Activated gamma-delta T cell treated with anti-CD3 and anti-CD28 coated beads, Interleukin-2, amount 50 U/mL, for 16 hours (primary cell): ENCODE data around the gene ZNF628.

ENCODE experiments used
- DNase-seq: peaks from one replicate; pipeline ENCODE4 v3.0.0-alpha.2; 2020; ENCODE audit warnings: low read depth

The ZNF628 gene

DNA sequence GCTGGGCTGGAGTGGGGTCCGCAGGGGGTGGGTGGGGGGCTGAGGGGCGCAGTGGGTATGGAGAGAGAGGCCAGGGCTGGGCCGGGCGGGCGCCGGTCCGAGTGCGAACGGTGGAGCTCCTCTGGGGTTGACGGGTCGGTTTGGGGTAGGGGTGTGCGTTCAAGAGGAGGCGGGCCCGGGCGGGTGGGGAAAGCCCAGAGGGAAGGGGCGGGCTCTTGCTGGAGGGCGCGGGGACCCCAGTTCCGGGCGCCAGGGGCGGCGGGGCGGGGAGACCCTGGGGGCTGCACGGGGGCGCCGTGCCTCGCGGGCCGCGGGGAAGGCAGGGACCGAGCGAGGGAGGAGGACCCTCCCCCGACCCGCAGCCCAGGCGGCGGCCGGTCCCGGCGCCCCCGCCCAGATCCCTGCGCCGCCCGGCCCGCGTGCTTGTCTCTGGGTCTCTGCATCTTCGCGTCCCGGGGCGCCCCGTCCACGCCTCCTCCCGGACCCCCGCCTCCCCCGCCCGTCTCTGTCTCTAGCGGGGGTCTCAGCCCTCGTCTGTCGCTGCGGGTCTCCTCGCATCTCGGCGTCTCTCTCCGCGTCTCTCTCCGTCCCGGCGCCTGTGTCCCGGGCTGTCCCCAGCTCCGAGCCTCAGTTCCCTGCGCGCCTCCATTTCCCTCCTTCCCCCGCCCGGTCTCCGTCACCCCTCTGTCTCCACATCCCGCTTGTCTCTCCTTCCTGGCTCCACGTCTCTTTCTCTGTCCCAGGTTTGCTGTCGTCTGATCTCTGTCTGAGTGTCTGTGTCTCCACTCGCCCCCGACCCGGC lies 25.1 kb upstream of the ZNF628 start:
- no peak for DNase-seq

DNA sequence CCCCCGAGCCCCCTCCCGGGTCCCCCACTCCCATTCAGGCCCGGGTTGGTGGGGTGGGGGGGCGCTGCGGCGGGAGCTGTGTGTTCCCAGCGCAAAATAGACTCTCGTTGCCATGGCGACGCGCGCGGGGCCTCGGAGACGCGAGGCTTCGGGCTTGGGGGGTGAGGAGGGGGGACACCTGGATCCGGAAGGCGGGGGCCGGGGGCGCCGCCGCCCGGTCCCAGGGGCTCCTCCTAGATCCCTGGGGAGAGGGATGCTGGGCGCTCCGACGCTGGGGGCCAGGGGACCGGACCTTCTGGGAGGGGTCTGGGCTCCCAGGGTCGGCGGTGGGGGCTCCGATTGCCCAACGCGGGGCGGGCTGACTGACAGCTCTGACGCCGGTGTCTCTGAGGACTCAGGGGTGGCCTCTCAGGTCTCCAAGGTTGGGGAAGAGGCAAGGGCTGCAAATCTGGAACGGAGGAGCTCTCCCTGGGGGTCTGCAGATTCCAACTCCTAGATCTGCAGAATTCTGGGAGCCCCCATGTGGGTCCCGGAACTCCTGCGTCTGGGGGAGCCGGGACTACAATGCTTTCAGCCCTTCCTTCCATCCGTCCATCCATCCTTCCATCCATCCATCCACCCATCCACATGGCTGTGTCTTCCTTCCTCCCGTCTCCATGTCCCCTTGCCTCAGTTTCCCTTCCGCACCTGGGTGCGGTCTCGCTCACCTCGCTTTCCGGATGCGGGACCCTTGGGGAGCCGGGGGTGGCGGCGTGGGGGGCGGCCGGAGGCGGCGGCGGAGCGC lies 24.3 kb upstream of the ZNF628 start:
- no peak for DNase-seq

- no peak for DNase-seq
Observed at GRCh38 chr19:55452749-55453346, 23.6 kb upstream of the ZNF628 start.

- no peak for DNase-seq
Observed at GRCh38 chr19:55453511-55454260, 22.7 kb upstream of the ZNF628 start.

DNA sequence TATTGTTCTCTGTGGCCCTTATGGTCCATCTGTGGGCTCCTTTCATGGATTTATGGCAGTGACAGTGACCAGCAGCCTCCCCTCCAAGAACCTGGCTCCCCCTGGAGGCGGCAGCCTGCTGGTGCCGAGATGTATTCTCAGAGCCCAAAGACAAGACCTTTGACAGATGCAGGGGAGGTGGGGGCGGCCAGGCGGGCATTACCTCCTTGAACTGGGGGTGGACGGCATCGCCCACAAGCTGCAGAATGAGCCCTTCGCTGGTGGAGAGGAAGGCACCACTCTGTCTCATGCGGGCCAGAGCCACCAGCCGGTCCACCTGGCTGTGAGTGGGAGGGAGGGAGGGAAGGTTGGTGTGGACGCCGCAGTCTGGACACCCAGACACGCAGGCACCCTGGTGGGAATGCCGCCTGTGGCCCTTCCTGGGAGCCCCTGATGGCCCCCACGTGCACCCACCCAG lies 21.6 kb upstream of the ZNF628 start:
- DNase-seq, result peak; percentile 29

- DNase-seq, result no peak
Observed at GRCh38 chr19:55455576-55456235, 20.7 kb upstream of the ZNF628 start.

DNA sequence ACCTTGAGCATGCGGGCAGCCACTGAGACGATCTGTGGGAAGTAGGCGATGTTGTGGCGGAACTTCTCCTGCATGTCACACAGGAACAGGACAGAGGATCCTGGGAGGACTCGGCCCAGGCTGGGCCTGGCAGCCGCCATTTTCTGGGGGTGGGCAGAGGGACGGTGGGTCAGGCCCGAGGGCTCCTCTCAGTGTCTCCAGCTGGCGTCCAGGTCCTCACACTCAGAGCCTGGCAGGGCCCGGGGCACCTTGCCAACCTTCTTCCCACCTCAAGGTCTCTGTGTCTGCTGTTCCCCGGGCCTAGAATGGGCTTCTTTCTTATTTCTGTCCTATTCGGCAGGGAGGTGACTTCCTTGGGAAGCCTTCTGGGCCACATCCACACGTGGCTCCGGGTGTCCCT lies 20.1 kb upstream of the ZNF628 start:
- no peak for DNase-seq

GRCh38 chr19:55457683-55458457 lies 18.5 kb upstream of the ZNF628 start:
- no peak for DNase-seq

DNA sequence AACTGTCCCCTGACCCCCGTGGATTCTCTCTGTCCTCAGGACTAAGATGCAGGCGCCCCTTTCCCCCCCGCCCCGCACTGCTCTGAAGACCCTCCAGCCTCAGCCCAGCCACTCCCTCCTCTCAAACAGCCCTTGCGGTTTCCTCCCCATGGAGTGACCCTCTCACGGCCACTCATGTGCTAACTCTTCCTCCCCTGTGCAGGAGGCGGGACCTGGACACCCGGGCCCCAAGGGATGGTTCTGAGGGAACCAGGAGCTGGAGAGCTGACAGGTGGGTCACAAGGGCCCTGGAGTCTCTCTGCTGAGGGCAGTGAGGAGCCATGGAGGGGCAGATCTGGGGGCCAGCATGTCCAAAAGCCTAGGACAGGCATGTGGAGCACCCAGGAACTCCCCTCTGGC lies 16.9 kb upstream of the ZNF628 start:
- DNase-seq, result no peak

- no peak for DNase-seq
Observed at GRCh38 chr19:55459950-55460657, 16.3 kb upstream of the ZNF628 start.

- no peak for DNase-seq
Observed at GRCh38 chr19:55460670-55461258, 15.7 kb upstream of the ZNF628 start.

DNA sequence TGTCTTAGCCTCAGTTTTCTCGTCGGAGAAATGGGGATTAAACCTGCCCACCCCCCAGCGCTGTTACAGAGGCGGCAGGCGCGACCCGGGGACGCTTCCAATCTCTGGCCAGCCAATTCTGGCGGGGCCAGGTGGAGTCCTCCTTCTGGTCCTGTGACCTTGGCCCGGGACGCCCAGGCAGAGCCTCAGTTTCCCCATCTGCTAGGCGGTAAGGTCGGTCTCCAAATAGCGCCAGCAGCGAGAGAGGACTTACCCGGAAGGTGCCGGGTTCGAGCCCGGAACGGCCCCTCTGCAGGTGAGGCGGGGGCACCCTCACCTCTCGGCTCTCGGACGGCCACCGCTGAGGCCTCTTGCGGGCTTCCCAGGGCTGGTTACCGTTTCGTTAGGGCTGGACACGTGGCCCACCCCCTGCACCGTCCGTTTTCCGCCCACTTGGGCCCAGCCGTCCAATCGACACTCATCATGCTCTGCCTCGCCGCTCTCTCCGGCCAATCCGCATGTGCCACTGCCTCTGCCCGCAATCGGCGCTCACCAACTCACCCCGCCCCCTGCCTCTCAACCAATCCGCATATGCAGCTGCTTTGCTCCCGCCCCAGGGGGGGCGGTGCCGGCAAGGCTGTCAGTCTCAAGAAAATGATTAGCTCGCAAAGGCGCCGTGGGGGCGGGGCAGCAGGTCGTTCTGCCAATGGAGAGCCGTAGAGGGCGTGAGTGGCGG lies 15.0 kb upstream of the ZNF628 start, which contains the start of gene ISOC2:
ISOC2 (minus strand) TSS at position 384 of the 715 bp plus-strand sequence. CDS start 5,156 bp downstream, outside the sequence.
- peak; percentile 100 for DNase-seq

DNA sequence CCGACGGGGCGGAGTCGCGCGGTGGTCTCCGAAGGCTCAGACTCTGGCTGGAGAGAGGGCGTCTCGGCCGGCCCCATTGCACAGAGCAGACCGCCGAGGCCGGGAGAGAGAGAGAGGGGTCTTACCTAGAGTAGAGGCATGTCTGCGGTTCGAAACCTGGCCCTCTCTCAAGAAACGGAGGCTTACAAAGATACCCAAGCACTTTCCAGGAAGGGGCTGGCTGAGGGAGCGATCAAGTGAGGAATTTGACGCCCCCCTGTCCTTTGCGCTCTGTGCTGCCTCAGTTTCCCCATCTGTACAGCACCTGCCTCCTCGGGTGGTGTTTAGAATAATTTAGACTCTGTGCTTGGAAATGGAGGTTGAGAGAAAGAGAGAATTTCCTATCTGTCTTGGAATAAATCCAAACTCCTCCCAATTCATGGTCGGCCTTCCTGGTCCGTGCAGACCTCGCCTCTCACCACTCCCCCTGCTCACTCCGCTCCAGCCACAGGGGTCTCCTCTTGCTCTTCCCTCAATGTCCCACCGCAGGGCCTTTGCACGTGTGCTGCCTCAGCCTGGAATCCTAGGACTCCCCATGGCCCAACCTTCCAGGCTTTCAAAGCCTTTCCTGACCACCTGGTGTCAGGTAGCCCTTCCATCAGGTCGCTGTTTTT lies 14.3 kb upstream of the ZNF628 start:
- DNase-seq, result no peak

DNA sequence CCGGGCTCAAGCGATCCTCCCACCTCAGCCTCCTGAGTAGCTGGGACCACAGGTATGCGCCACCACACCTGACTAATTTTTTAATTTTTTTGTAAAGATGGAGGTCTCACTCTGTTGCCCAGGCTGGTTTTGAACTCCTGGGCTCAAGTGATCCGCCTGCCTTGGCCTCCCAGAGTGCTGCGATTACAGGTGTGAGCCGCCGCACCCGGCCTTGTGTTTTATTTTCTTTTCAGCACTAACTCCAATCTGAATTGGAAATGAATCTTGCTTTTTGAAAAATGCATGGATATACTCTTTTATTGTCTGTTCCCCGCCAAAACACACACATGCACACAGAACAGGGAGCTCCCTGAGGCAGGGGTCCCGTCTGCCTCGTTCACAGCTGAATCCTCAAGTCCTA lies 13.7 kb upstream of the ZNF628 start:
- DNase-seq, result no peak

DNA sequence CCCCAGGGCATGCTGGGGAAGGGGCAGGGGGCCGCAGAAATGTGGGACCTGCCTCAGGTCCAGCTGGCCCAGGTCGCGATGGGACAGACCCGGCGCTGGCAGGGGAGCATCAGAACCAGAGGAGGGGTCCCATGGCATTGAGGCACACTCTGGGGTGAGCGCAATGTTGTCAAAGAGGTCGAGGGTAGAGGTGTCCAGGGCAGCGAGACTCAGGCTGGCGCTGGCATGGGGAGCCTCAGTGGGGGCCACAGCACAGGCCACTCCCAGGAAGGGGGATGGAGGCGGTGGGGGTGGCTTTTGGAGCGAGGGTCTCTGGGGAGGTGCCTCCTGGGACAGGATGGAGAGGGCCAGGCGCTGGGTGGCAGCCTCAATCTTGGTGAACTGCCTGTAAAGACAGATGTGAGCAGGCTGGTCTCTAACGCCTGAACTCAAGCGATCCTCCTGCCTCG lies 12.8 kb upstream of the ZNF628 start:
- no peak for DNase-seq

DNA sequence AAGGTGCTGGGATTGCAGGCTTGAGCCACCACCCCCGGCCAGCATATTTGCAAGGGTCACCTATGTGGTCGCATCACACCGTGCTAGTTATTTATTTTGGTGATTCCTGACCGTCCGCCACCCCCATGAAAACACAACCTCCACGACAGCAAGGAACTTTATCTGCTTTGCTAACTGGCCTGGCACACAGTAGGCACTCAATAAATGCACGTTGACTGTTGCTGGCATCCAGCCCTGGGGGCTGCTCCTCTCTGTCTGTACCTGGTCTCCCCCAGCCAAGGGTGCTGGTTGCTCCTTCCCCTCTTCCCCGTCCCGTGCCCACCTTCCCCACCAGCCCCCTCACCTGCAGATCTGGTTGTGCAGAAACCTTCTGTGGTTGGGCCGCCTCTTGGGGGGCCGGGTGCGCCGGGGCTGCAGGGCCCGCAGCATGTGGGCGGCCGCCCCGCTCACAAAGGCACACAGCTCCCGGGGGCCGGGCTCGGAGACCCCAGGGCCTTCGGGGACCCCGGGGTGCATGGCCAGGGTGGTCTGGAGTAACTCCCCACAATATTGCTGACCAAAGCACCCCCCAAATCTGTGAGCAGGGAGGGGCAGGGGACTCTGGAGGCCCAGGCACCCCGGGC lies 12.3 kb upstream of the ZNF628 start:
- DNase-seq, result no peak

- DNase-seq, result no peak
Observed at GRCh38 chr19:55464662-55465054, 11.8 kb upstream of the ZNF628 start, which contains the start of gene C19orf85. Gene C19orf85, minus strand, starts transcription at chr19:55464751. Its CDS starts 197 bp downstream, at chr19:55464554.
